IMR-90 (cell line): ENCODE measurements around the gene PLOD1. TPM values are rescaled to one million over a fixed set of nuclear protein-coding genes. Genes with fewer than 3 reads are reported as not detected.

ENCODE experiments used
- ATAC-seq: fragments of 200-7000 bp; cut with Tn5 transposase; 2 replicates; pipeline ENCODE4 v1.9.1; 2020; ENCODE audit warnings: low read depth, mild to moderate bottlenecking, moderate library complexity
- BruUV-seq: library from RNA; stranded (reverse); fragments of 400-500 nt; replicated peaks from 2 replicates; lab custom pipeline; 2021; lab: Mats Ljungman, UMichigan
- CTCF ChIA-PET: fragments of 300-600 bp; formaldehyde crosslinking; extraction: SDS; loops from one replicate; lab custom pipeline; 2021; ENCODE audit warnings: antibody characterized with exemption; lab: Yijun Ruan, JAX
- POLR2A ChIA-PET: fragments of 300-600 bp; sonication (Branson Sonifier 250); formaldehyde crosslinking; loops from one replicate; lab custom pipeline; 2022; ENCODE audit warnings: antibody characterized with exemption; ENCODE audit not compliant: unreplicated experiment; lab: Charles Lee
- DNase-seq: peaks from one replicate; pipeline ENCODE4 v3.0.0; 2013
- H2AFZ ChIP-seq: replicated peaks from 2 replicates; pipeline ENCODE3; 2013; ENCODE audit warnings: low read length, mild to moderate bottlenecking; ENCODE audit not compliant: poor library complexity
- H2AK5ac ChIP-seq: 2 replicates; pipeline ENCODE4 v1.6.1; 2013; ENCODE audit warnings: low read depth, low read length, inconsistent platforms
- H2AK9ac ChIP-seq: replicated peaks from 2 replicates; pipeline ENCODE3; 2013; ENCODE audit warnings: mild to moderate bottlenecking, low read depth, low read length, moderate library complexity; ENCODE audit not compliant: poor library complexity
- H2BK120ac ChIP-seq: 2 replicates; pipeline ENCODE4 v1.6.1; 2013; ENCODE audit warnings: low read depth, low read length, inconsistent platforms
- H2BK15ac ChIP-seq: 3 replicates; pipeline ENCODE4 v1.6.1; 2013; ENCODE audit warnings: low read depth, low read length, inconsistent platforms
- H2BK20ac ChIP-seq: 2 replicates; pipeline ENCODE4 v1.6.1; 2013; ENCODE audit warnings: low read depth, mild to moderate bottlenecking, inconsistent platforms, low read length, moderate library complexity
- H2BK5ac ChIP-seq: 2 replicates; pipeline ENCODE4 v1.6.1; 2013; ENCODE audit warnings: mild to moderate bottlenecking, low read depth, low read length, inconsistent platforms; ENCODE audit not compliant: poor library complexity, severe bottlenecking
- H3K14ac ChIP-seq: replicated peaks from 2 replicates; pipeline ENCODE4 v1.6.1; 2013; ENCODE audit warnings: low read depth, low read length, inconsistent platforms
- H3K18ac ChIP-seq: 2 replicates; pipeline ENCODE4 v1.6.1; 2013; ENCODE audit warnings: low read depth, low read length, control low read depth
- H3K23ac ChIP-seq: 2 replicates; pipeline ENCODE4 v1.6.1; 2013; ENCODE audit warnings: low read depth, low read length, inconsistent platforms
- H3K27ac ChIP-seq: 2 replicates; pipeline ENCODE4 v1.5.1; 2013; ENCODE audit warnings: mild to moderate bottlenecking, control low read depth, low read length; ENCODE audit not compliant: insufficient read depth
- H3K27me3 ChIP-seq: 2 replicates; pipeline ENCODE4 v1.6.1; 2013; ENCODE audit warnings: low read length; ENCODE audit not compliant: control insufficient read depth, insufficient read depth
- H3K36me3 ChIP-seq: 2 replicates; pipeline ENCODE4 v1.6.1; 2013; ENCODE audit warnings: low read length, mixed read lengths; ENCODE audit not compliant: control insufficient read depth, insufficient read depth
- H3K4ac ChIP-seq: 2 replicates; pipeline ENCODE4 v1.6.1; 2013; ENCODE audit warnings: low read depth, low read length, inconsistent platforms
- H3K4me1 ChIP-seq: 2 replicates; pipeline ENCODE4 v1.6.1; 2013; ENCODE audit warnings: low read length, mixed read lengths; ENCODE audit not compliant: control insufficient read depth, insufficient read depth
- H3K4me2 ChIP-seq: 2 replicates; pipeline ENCODE4 v1.6.1; 2013; ENCODE audit warnings: low read depth, mild to moderate bottlenecking, control low read depth, low read length, moderate library complexity
- H3K4me3 ChIP-seq: 2 replicates; pipeline ENCODE4 v1.5.1; 2013; ENCODE audit warnings: low read depth, mild to moderate bottlenecking, control low read depth, low read length, moderate library complexity; ENCODE audit not compliant: insufficient read depth
- H3K56ac ChIP-seq: 2 replicates; pipeline ENCODE4 v1.6.1; 2013; ENCODE audit warnings: low read length, inconsistent platforms; ENCODE audit not compliant: insufficient read depth; ENCODE audit errors: extremely low read depth
- H3K79me1 ChIP-seq, 2 experiments: 2 replicates each; pipeline ENCODE4 v1.6.1; 2013; ENCODE audit warnings: low read length in 2 of 2, inconsistent platforms in 1 of 2, low read depth in 1 of 2
- H3K9ac ChIP-seq: 2 replicates; pipeline ENCODE4 v1.6.1; 2013; ENCODE audit warnings: low read depth, low read length, control low read depth
- H3K9me1 ChIP-seq: 2 replicates; pipeline ENCODE4 v1.6.1; 2013; ENCODE audit warnings: low read length, inconsistent platforms; ENCODE audit not compliant: insufficient read depth
- H3K9me3 ChIP-seq: 2 replicates; pipeline ENCODE4 v1.6.1; 2013; ENCODE audit warnings: low read length; ENCODE audit not compliant: control insufficient read depth, insufficient read depth
- H4K20me1 ChIP-seq: 2 replicates; pipeline ENCODE4 v1.6.1; 2013; ENCODE audit warnings: low read length, inconsistent platforms; ENCODE audit not compliant: insufficient read depth
- H4K5ac ChIP-seq: 2 replicates; pipeline ENCODE4 v1.6.1; 2013; ENCODE audit warnings: mild to moderate bottlenecking, low read depth, low read length, control low read depth
- H4K8ac ChIP-seq, 2 experiments: 2 replicates each; pipeline ENCODE4 v1.6.1; 2013; ENCODE audit warnings: low read depth in 2 of 2, low read length in 2 of 2, control low read depth in 1 of 2, inconsistent platforms in 1 of 2
- H4K91ac ChIP-seq: 2 replicates; pipeline ENCODE4 v1.6.1; 2013; ENCODE audit warnings: low read depth, low read length, inconsistent platforms; ENCODE audit not compliant: insufficient read depth
- CEBPB ChIP-seq: IDR thresholded peaks from 2 replicates; pipeline ENCODE4 v1.6.1; 2012; ENCODE audit warnings: low read depth, low read length, improper control_type of control experiment
- CHD1 ChIP-seq: IDR thresholded peaks from 2 replicates; pipeline ENCODE4 v1.6.1; 2012; ENCODE audit warnings: low read depth, low read length, improper control_type of control experiment
- MAFK ChIP-seq: IDR thresholded peaks from 2 replicates; pipeline ENCODE4 v1.6.1; 2012; ENCODE audit warnings: low read depth, low read length, improper control_type of control experiment
- MAZ ChIP-seq: IDR thresholded peaks from 2 replicates; pipeline ENCODE4 v1.6.1; 2012; ENCODE audit warnings: low read depth, mild to moderate bottlenecking, low read length, improper control_type of control experiment, moderate library complexity, borderline replicate concordance
- NFE2L2 ChIP-seq: fragments of 150-350 bp; IDR thresholded peaks from 2 replicates; pipeline ENCODE4 v1.6.1; 2016; ENCODE audit warnings: low read depth, mild to moderate bottlenecking, low read length
- POLR2A ChIP-seq: IDR thresholded peaks from 2 replicates; pipeline ENCODE4 v1.6.1; 2012; ENCODE audit warnings: mild to moderate bottlenecking, low read depth, low read length
- RAD21 ChIP-seq: IDR thresholded peaks from 2 replicates; pipeline ENCODE4 v1.6.1; 2012; ENCODE audit warnings: low read length, improper control_type of control experiment
- RFX5 ChIP-seq: IDR thresholded peaks from 2 replicates; pipeline ENCODE4 v1.8.0; 2012; ENCODE audit warnings: low read depth, mild to moderate bottlenecking, low read length, moderate library complexity
- WGBS, 2 experiments: methylation state at CpG; one replicate each; pipeline versions ENCODE4 v1.1.5 to v1.1.7; 2013; ENCODE audit warnings: missing lambda C conversion rate in 2 of 2; ENCODE audit not compliant: insufficient read length in 1 of 2; ENCODE audit errors: extremely low coverage in 2 of 2; 5-methylcytosine and 5-hydroxymethylcytosine counted together
- dilution Hi-C: fragments of 300-500 bp; cut with HindIII; formaldehyde crosslinking; loops from one replicate; pipeline ENCODE4 v1.14.3; 2018; ENCODE audit warnings: low sequenced_read_pairs; ENCODE audit not compliant: unreplicated experiment
- in situ Hi-C: fragments of 300-500 bp; cut with MboI; formaldehyde crosslinking; loops from 3 replicates; pipeline ENCODE4 v1.14.3; 2019; ENCODE audit warnings: low sequenced_read_pairs, inconsistent platforms, mixed read lengths
- intact Hi-C: fragments of 100-400 bp; cut with micrococcal nuclease; formaldehyde crosslinking; loops from 2 replicates; pipeline ENCODE4 v1.10.0; 2022
- polyA plus RNA-seq, 3 experiments: library from polyadenylated mRNA; depleted of rRNA; stranded (reverse); fragments of >200 nt; gene quantifications; 2 replicates each; pipeline ENCODE4 v1.2.3, GENCODE V29; 2012; ENCODE audit warnings: low replicate concordance in 1 of 3
- total RNA-seq: library from RNA; depleted of rRNA; stranded (reverse); fragments of >200 nt; gene quantifications from 2 replicates; pipeline ENCODE4 v1.2.3, GENCODE V29; 2012

PLOD1 gene
- total and polyA plus RNA-seq, 2 of the 4 experiments (the other 2 are of a cell fraction) = 283 to 609 TPM

DNA sequence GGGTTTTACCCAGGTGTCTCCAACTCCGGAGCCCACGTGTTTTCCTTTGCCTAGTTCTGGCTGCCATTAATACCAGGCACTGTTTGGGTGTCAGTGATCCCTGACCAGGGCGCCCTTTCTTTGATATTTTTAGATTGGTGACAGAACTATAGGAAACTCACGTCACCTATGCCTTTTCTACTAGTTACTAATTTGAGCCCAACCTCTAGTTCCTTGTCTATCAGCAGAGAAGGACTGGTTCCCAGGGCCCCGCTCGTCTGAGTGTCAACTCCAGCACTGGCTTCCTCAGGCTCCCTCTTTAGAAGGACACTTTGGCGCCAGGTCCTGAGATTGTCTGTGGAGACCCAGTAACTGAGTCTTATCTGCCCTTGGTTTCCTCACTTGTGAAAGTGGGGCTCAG is 55.2 kb downstream of the PLOD1 start:
- Histone ChIP-seq H3K9me1 (peaks cover 8% of the 10 kb centered on the region; the same call in 1 of the 2 replicates), H3K18ac (no peak overlapping the region), H2BK15ac (no peak overlapping the region), H3K4me2 (no peak overlapping the region), H4K20me1 (peaks cover 19% of the 10 kb centered on the region), H2BK5ac (no peak overlapping the region), H3K9me3 (no peaks in the 10 kb centered on the region), H3K9ac (no peak overlapping the region), H3K23ac (no peak overlapping the region), H3K79me1 (peaks cover 42 to 47% of the 10 kb centered on the region in 2 experiments), H2AK5ac (no peak overlapping the region), H3K36me3 (peaks cover 44% of the 10 kb centered on the region), H2BK20ac (no peak overlapping the region), H3K4me1 (no peaks in the 10 kb centered on the region), H2AK9ac (no peak overlapping the region), H4K8ac (no peak overlapping the region), H4K5ac (no peak overlapping the region), H3K27me3 (no peaks in the 10 kb centered on the region), H4K91ac (no peak overlapping the region), H2BK120ac (no peak overlapping the region), H3K56ac (no peak overlapping the region), H2AFZ (no peak overlapping the region), H3K4me3 (no peak overlapping the region), H3K4ac (no peak overlapping the region), H3K27ac (no peak overlapping the region), H3K14ac (no peak overlapping the region)
- TF ChIP-seq NFE2L2 (no peak), RAD21 (no peak), MAZ (no peak), MAFK (no peak), CEBPB (no peak), POLR2A (no peak), RFX5 (no peak), CHD1 (no peak)
- WGBS, 2 experiments = 100% methylated on average over 1 of the region's 7 CpGs; no CpG with 5 or more reads in 1 of the 2 experiments
- CTCF ChIA-PET = no interaction called here
- in situ Hi-C loops = no loop called here
- ATAC-seq (no peak), DNase-seq (no peak)
- intact Hi-C loops = no loop called here
- BruUV-seq = no TSS peak
- dilution Hi-C loops = no loop called here
- POLR2A ChIA-PET = no interaction called here
